ENCODE measurements around the gene EPN2. TPM values are rescaled to one million over a fixed set of nuclear protein-coding genes. Genes with fewer than 3 reads are reported as not detected.

Gene EPN2
- total RNA-seq, 3 donors from 2014 or later (not counting 1 experiment from before 2014, with no cell fraction given) = 2.0 to 13.8 (median 4.9) TPM

- H3K27ac Mint-ChIP-seq = peak overlapping the region; percentile 91 to 95
Observed at GRCh38 chr17:19370493-19370960, 133.4 kb downstream of the EPN2 start.

GRCh38 chr17:19371259-19372010, 134.3 kb downstream of the EPN2 start:
- peak overlapping the region; percentile 91 for H3K4me3 Mint-ChIP-seq
- TF ChIP-seq, protein P1, sequence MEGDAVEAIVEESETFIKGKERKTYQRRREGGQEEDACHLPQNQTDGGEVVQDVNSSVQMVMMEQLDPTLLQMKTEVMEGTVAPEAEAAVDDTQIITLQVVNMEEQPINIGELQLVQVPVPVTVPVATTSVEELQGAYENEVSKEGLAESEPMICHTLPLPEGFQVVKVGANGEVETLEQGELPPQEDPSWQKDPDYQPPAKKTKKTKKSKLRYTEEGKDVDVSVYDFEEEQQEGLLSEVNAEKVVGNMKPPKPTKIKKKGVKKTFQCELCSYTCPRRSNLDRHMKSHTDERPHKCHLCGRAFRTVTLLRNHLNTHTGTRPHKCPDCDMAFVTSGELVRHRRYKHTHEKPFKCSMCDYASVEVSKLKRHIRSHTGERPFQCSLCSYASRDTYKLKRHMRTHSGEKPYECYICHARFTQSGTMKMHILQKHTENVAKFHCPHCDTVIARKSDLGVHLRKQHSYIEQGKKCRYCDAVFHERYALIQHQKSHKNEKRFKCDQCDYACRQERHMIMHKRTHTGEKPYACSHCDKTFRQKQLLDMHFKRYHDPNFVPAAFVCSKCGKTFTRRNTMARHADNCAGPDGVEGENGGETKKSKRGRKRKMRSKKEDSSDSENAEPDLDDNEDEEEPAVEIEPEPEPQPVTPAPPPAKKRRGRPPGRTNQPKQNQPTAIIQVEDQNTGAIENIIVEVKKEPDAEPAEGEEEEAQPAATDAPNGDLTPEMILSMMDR (IDR thresholded peaks at IDR 0.05) = no peak
- no peaks in the 10 kb centered on the region for H3K27me3 Mint-ChIP-seq (ENCODE audit: low read depth in 2 of 2)
- no peak for DNase-seq
- Histone ChIP-seq H3K36me3 (ENCODE audit: control insufficient read depth, insufficient read depth, low read length) (no peaks in the 10 kb centered on the region), H3K4me1 (ENCODE audit: control insufficient read depth, insufficient read depth, low read length) (peaks cover 62% of the 10 kb centered on the region), H3K9me3 (ENCODE audit: control insufficient read depth, insufficient read depth, low read length) (no peaks in the 10 kb centered on the region), H3K27ac (ENCODE audit: low read length) (peak overlapping the region; percentile 80), H3K27me3 (ENCODE audit: control insufficient read depth, insufficient read depth, low read length) (no peaks in the 10 kb centered on the region), H3K4me3 (ENCODE audit: low read length) (no peak overlapping the region)
- peak overlapping the region; percentile 91 to 95 for H3K27ac Mint-ChIP-seq
- WGBS (ENCODE audit: insufficient coverage) = 51% methylated on average over 6 of the region's 7 CpGs
- intact Hi-C loops (cut with micrococcal nuclease) = loop anchor here (5.0 kb wide), 1 partner anchor 136 kb away; no protein-coding TSS in a partner anchor
- no peaks in the 10 kb centered on the region for H3K36me3 Mint-ChIP-seq
- H3K9me3 Mint-ChIP-seq = no peaks in the 10 kb centered on the region
- peak in 1 of 3 donors; percentile 30 for ATAC-seq
- peaks cover 63 to 77% of the 10 kb centered on the region in 2 donors for H3K4me1 Mint-ChIP-seq

More at GRCh38 chr17:19370493-19370960, 133.4 kb downstream of the EPN2 start:
- peak overlapping the region; percentile 91 for H3K4me3 Mint-ChIP-seq
- ATAC-seq (peak; percentile 24 to 54 (median 52)), DNase-seq (peak in 1 of 2 donors; percentile 33)
- intact Hi-C loops (cut with micrococcal nuclease) = loop anchor here (5.0 kb wide), 1 partner anchor 137 kb away; no protein-coding TSS in a partner anchor
- Histone ChIP-seq H3K4me1 (ENCODE audit: control insufficient read depth, insufficient read depth, low read length) (peaks cover 58% of the 10 kb centered on the region), H3K36me3 (ENCODE audit: control insufficient read depth, insufficient read depth, low read length) (no peaks in the 10 kb centered on the region), H3K27ac (ENCODE audit: low read length) (peak overlapping the region; percentile 80), H3K27me3 (ENCODE audit: control insufficient read depth, insufficient read depth, low read length) (no peaks in the 10 kb centered on the region), H3K4me3 (ENCODE audit: low read length) (no peak overlapping the region), H3K9me3 (ENCODE audit: control insufficient read depth, insufficient read depth, low read length) (no peaks in the 10 kb centered on the region)
- 5% methylated on average over 7 of the region's 7 CpGs for WGBS (ENCODE audit: insufficient coverage)
- no peaks in the 10 kb centered on the region for H3K27me3 Mint-ChIP-seq (ENCODE audit: low read depth in 2 of 2)
- TF ChIP-seq, protein P1 (IDR thresholded peaks at IDR 0.05) = no peak
- H3K9me3 Mint-ChIP-seq = no peaks in the 10 kb centered on the region
- peaks cover 57 to 72% of the 10 kb centered on the region in 2 donors for H3K4me1 Mint-ChIP-seq
- no peaks in the 10 kb centered on the region for H3K36me3 Mint-ChIP-seq

- H3K27me3 Mint-ChIP-seq (ENCODE audit: low read depth in 2 of 2) = no peaks in the 10 kb centered on the region
- H3K4me3 Mint-ChIP-seq = peak overlapping the region; percentile 83
- intact Hi-C loops (cut with micrococcal nuclease) = loop anchor here (5.0 kb wide), 1 partner anchor 135 kb away; no protein-coding TSS in a partner anchor
- 53% methylated on average over 9 of the region's 9 CpGs for WGBS (ENCODE audit: insufficient coverage)
- ATAC-seq (peak in 1 of 3 donors; percentile 43), DNase-seq (no peak)
- TF ChIP-seq, protein P1 (IDR thresholded peaks at IDR 0.05) = no peak
- H3K36me3 Mint-ChIP-seq = no peaks in the 10 kb centered on the region
- H3K27me3 ChIP-seq (ENCODE audit: control insufficient read depth, insufficient read depth, low read length) = no peaks in the 10 kb centered on the region
- peaks cover 68% of the 10 kb centered on the region for H3K4me1 ChIP-seq (ENCODE audit: control insufficient read depth, insufficient read depth, low read length)
- H3K9me3 ChIP-seq (ENCODE audit: control insufficient read depth, insufficient read depth, low read length) = no peaks in the 10 kb centered on the region
- H3K27ac ChIP-seq (ENCODE audit: low read length) = peak overlapping the region; percentile 80
- H3K9me3 Mint-ChIP-seq = no peaks in the 10 kb centered on the region
- peak overlapping the region; percentile 91 to 95 for H3K27ac Mint-ChIP-seq
- H3K4me3 ChIP-seq (ENCODE audit: low read length) = no peak overlapping the region
- peaks cover 66 to 81% of the 10 kb centered on the region in 2 donors for H3K4me1 Mint-ChIP-seq
- no peaks in the 10 kb centered on the region for H3K36me3 ChIP-seq (ENCODE audit: control insufficient read depth, insufficient read depth, low read length)
Observed at GRCh38 chr17:19372011-19372370, 134.8 kb downstream of the EPN2 start.

All from natural killer cell (primary cell).